ENCODE measurements around the gene PLIN4. TPM values are rescaled to one million over a fixed set of nuclear protein-coding genes. Genes with fewer than 3 reads are reported as not detected.
A peak's percentile ranks its signal among the peaks of the same experiment; 100 is the strongest.

Gene PLIN4
- polyA plus RNA-seq, 12 donors: 0.88 to 9.1 (median 3.2) TPM; not detected in 1

DNA sequence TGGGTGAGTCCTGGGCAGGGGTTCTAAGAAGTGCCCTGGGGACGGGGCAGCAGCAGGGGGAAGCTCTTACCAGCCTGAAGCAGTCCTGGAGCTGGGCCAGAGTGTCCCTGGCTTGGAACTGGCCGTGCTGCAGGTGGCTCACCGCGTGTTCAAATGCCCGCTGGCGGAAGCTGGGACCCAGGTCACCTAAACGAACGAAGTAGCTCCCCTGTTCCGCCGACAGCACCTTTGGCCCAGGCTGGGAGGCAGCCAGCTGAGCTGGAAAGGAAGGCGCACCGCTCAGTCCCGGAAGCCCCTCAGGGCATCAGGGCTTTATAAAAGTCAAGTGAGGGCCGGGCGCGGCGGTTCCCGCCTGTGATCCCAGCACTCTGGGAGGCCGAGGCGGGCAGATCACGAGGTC is 9.6 kb downstream of the PLIN4 start:
- no peak for DNase-seq

DNA sequence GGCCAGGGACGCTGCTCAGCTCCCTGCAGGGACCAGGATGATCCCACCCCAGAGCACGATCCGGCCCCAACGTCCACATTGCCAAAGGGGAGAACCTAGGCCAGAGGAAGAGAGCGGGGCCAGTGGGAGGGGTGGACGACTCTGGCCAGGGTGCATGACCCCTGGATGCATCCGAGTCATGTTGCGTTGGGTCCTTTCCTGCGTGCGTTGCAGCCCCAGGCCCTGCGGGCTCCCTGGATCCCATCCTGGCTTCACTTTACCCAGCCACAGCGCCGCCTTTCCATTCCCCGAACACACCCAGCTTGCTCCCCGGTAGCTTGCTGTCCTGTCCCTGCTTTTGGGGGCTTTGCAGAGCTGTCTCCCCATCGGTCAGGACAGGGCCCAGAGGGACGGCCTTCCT is 10.5 kb downstream of the PLIN4 start:
- DNase-seq: no peak

DNA sequence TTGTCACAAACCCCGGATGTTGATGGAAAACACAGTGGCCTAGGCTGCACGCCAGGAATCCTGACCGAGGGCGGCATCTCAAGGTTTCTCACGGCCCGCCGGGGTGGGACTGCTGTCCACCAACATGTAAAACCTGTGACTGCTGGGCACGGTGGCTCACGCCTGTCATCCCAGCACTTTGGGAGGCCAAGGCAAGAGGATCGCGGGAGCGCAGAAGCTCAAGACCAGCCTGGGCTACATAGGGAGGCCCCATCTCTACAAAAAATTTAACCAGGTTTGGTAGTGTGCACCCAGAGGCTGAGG is 11.2 kb downstream of the PLIN4 start:
- DNase-seq: no peak

DNA sequence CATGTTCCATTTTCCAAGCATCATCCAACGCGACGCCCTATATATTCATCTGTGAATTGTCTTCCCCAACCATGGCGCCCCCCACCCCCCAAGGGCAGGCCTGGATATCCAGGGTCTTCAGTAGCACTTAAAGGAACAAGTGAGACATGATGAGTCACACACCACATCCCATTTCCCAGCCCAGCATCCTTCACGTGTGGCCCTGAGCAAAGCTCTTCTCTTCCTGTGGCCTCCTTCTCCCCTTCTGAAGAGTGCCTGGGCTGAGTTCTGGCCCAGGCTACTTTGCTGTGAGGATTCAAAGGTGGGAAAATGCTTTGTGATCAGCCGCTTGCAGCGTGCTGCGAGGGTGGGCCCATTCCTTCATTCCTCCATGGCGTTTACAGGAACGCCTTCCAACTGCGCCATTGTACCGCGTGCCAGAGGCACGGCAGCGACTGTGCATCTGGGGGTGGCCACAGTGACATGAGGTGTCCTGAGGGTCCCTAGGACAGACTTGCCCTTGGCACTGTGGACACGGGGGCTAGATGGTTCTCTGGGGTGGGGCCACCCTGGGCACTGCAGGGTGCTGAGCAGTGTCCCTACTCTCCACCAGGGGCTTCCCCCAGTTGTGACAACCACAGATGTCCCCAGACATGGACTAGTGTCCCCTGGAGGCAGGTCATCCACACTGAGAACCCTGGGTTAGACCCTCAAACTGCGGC is 11.7 kb downstream of the PLIN4 start:
- DNase-seq: no peak

DNA sequence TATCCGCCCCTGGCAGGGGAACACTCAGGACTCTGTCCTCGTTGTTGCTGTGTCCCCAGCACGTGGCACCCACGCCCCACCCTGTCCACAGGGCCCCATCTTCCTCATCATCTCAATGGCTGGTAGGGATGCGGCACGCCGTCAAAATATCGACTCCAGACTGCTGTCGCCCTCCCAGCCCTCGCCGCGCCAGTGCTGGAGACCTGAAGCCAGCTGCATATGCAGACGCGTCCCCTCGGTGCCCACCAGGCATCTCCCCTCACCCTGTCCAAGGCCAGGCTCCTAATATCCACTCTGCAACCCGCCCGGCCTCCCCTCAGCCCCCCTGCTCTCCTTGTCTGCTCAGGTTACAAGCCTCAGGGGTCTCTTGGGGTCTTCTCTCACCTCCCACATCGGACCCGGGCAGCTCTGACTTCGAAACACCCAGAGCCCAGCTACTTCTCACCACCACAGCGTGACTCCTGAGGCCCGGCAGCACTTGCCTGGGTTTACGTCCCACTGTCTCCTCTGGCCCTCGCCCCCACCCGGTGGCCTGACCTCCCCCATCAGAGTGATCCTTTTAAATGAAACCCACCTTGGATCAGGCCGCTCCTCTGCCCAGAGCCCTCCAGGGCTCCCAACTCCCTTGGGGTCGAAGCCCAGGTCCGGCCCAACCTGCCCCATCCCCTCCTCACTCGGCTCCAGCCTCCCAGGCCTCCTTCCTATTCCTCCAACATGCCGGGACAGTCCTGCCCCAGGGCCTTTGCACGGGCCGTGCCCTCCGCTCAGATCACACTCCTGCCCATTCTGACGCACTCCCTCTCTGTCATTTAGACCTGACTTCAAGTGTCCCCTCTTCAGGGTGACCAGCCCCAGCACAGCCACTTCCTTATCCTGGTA is 12.5 kb downstream of the PLIN4 start:
- DNase-seq: no peak

GRCh38 chr19:4504891-4505569 is 13.3 kb downstream of the PLIN4 start:
- no peak for DNase-seq

GRCh38 chr19:4504297-4504701 is 14.0 kb downstream of the PLIN4 start:
- peak; percentile 38 for DNase-seq

- DNase-seq: no peak
These were observed 14.5 kb downstream of the PLIN4 start for GRCh38 chr19:4503825-4504170.

DNA sequence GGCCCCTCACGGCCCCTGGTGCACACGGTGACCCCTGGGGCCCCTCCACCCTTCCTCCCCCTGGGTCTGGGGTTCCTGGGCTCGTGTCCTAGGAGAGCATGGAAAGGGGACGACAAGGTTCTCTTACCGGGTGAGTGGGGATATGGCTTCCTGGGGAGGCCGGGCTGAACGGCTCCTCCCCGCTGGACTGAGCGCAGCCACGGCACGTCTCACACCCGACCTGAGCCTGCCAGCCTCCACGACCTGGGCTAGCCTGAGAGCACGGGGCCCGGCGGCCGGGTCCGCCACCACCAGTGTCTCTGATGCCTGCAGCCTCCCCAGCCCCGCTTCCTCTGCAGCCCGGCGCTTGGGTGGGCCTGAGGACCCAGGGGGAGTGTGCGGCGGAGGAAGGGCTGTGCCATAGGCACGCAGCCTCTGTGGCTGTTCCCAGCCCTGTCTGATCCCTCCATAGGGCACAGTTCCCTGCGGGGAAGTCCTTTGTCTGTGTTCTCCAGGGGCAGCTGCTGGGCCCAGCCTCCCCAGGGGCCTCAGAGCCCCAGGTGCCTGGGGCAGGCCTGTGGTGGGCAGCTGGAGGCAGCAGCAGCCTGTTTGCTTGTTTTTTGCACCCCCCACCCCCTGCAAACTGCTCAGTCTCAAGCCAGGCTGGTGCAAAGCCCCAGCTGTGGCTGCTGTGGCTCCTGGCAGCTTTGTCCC is 15.0 kb downstream of the PLIN4 start:
- DNase-seq: no peak

DNA sequence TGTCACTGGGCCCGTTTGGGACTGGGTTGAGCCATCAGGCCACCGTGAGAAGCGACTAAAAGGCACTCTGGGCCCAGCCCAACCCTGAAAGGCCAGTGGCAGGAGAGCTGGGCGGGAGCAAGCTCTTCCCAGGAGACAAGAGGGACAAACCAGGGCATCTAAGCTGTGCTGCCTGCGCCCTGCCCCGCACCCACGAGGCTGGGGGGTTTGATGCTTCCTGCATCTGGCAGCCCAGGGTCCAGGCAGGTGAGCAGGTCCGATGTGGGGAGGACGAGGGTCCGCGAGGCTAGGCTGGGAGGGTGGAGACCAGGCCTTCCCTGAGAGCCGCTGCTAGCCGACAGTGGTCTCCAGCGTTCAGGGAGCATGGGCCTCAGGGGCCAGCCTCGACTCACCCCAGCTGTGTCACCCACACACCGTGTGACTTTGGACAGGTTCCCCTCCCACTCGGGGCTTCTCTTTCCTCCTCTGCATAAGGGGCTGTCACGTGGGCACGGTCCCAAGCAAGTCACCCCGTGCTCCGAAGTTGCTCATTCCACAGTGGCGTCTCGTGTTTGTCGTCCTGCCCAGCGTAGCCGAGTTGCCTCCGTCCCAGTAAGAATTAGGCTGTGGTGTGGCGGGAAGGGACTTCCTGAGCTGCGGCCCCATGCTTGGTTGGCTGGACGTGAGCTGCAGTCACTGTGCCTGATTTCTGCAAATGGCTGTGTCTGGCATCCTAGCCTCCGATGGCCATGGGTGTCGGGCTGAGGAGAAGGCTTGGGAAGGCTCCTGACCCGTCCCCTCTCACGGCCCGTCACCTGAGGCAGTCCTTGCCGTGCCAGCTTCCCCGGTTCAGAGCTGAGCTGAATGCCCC is 15.8 kb downstream of the PLIN4 start:
- no peak for DNase-seq

DNA sequence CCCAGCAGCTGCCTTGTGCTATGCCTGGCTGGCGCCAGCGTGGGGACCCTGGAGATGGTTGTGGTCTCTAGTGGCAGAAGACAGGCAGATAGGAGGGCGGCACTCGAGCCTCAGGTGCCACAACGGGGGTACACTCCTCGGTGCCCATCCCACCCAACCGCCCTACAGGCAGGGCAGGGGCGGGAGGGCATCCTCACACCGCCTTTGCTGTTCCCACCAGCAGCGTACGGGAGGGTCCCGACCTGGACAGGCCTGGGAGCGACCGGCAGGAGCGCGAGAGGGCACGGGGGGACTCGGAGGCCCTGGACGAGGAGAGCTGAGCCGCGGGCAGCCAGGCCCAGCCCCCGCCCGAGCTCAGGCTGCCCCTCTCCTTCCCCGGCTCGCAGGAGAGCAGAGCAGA is 16.6 kb downstream of the PLIN4 start:
- no peak for DNase-seq

- DNase-seq: no peak
These were observed 17.3 kb downstream of the PLIN4 start for GRCh38 chr19:4500841-4501591.

GRCh38 chr19:4499855-4500254 is 18.4 kb downstream of the PLIN4 start:
- DNase-seq: no peak

- DNase-seq: no peak
These were observed 19.0 kb downstream of the PLIN4 start for GRCh38 chr19:4499318-4499717.

- no peak for DNase-seq
These were observed 19.6 kb downstream of the PLIN4 start for GRCh38 chr19:4498694-4499093.

- no peak for DNase-seq
These were observed 20.4 kb downstream of the PLIN4 start for GRCh38 chr19:4497770-4498389.

DNA sequence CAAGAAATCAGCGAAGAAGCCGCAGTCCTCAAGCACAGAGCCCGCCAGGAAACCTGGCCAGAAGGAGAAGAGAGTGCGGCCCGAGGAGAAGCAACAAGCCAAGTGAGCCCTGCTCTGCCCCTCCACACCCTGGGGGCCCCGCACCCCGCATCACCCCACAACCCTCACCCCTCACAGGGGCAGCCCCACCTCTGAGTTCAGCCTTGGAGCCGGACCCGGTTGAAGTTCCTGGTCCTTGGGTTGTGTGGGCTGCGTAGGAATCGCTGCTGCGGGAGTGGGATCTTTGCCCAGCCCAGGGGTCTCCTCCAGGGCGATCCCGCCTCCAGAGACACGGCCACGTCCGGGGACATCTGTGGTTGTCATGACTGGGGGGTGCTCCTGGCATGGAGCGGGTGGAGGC is 22.0 kb downstream of the PLIN4 start:
- DNase-seq: no peak

- DNase-seq: no peak
These were observed 22.8 kb downstream of the PLIN4 start for GRCh38 chr19:4495471-4495870.

DNA sequence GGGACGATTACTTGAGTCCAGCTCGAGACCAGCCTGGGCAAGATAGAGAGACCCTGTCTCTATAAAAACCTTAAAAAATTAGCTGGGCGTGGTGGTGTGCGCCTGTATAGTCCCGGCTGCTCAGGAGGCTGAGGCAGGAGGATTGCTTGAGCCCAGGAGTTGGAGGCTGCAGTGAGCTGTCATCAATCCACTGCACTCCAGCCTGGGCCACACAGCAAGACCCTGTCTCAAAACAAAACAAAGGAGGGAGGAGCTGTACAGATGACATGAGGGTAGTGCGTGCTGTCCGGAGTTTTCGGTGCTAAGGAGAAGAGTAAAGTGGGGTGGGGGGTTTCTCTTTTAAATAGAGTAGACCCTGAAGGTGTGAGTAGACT is 23.6 kb downstream of the PLIN4 start:
- no peak for DNase-seq
